AG09319 (cell line): ENCODE results near the gene PLEKHG7.
"Not testable (repeated sequence)": the region's sequence is repeated elsewhere in the genome, so short reads cannot be mapped to it uniquely, and the experiment has no call there.

Experiments used
- DNase-seq: peaks from one replicate; pipeline ENCODE4 v3.0.0-alpha.2; 2010; ENCODE audit warnings: low read depth; ENCODE audit errors: extremely low read depth
- TF ChIP-seq, protein P1 (sequence below): IDR thresholded peaks from 2 replicates; pipeline ENCODE4 v1.5.1; 2011; ENCODE audit warnings: low read depth, mild to moderate bottlenecking, inconsistent platforms, low read length, moderate library complexity

The PLEKHG7 gene

DNA sequence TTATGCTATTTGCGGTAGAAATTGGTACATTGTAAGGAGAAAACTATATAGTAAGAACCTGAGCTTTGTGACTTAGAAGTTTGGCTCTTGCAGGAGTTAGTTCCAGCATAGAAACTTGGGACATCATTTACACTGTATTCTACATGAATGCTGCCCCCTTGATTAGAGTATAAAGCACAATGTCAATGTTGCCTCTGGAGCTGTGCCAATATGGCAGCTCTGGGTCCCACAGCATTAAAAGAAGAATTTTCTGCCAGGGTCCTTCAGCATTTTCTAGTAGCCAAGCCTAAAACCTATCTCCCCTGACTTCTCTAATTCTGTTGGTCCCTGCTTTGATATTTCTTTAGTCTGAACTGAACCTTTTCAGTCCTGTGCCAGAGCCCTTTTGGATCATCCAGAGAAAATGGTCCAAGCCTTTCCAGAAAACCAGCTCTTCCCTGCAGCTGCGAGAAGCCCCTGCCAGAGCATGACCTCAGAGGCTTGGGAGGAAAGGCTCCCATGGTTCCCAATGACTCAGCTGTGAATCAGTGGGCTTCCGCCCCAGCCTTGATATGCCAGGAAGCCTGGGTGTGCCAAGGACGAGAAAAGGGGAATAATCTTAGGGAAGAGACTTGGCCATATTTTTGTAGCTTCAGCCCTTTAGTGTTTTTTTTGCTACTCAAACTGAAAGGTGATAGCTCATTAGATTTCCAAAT, 43.2 kb downstream of the PLEKHG7 start:
- DNase-seq: peak; percentile 82
- TF ChIP-seq, protein P1, sequence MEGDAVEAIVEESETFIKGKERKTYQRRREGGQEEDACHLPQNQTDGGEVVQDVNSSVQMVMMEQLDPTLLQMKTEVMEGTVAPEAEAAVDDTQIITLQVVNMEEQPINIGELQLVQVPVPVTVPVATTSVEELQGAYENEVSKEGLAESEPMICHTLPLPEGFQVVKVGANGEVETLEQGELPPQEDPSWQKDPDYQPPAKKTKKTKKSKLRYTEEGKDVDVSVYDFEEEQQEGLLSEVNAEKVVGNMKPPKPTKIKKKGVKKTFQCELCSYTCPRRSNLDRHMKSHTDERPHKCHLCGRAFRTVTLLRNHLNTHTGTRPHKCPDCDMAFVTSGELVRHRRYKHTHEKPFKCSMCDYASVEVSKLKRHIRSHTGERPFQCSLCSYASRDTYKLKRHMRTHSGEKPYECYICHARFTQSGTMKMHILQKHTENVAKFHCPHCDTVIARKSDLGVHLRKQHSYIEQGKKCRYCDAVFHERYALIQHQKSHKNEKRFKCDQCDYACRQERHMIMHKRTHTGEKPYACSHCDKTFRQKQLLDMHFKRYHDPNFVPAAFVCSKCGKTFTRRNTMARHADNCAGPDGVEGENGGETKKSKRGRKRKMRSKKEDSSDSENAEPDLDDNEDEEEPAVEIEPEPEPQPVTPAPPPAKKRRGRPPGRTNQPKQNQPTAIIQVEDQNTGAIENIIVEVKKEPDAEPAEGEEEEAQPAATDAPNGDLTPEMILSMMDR: no peak

DNA sequence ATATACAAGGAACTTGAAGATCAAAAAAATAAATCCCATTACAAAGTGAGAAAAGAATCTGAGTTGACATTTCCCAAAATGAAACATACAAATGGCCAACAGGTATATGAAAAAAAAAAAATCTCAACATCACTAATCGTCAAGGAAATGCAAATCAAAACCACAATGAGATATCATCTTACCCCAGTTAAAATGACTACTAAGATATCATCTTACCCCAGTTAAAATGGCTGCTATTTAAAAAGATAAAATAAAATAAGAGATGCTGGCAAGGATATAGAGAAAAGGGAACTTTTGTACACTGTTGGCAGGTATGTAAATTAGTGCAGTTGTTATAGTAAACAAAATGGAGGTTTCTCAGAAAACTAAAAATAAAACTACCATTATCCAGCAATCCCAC, 44.4 kb downstream of the PLEKHG7 start:
- TF ChIP-seq, protein P1: no peak
- no peak for DNase-seq

DNA sequence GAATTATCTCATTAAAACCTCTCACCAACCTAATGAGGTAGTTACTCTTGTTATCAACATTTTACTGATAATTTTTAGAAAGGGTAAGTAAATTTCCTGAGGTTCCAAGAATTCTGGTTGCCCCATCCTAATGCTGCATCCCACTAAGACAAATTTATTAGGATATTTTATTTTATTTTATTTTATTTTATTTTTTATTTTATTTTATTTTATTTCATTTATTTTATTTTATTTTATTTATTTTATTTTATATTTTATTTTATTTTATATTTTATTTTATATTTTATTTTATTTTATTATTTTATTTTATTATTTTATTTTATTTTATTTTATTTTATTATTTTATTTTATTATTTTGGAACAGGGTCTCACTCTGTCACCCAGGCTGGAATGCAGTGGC, 46.9 kb downstream of the PLEKHG7 start:
- not testable (repeated sequence) for DNase-seq

DNA sequence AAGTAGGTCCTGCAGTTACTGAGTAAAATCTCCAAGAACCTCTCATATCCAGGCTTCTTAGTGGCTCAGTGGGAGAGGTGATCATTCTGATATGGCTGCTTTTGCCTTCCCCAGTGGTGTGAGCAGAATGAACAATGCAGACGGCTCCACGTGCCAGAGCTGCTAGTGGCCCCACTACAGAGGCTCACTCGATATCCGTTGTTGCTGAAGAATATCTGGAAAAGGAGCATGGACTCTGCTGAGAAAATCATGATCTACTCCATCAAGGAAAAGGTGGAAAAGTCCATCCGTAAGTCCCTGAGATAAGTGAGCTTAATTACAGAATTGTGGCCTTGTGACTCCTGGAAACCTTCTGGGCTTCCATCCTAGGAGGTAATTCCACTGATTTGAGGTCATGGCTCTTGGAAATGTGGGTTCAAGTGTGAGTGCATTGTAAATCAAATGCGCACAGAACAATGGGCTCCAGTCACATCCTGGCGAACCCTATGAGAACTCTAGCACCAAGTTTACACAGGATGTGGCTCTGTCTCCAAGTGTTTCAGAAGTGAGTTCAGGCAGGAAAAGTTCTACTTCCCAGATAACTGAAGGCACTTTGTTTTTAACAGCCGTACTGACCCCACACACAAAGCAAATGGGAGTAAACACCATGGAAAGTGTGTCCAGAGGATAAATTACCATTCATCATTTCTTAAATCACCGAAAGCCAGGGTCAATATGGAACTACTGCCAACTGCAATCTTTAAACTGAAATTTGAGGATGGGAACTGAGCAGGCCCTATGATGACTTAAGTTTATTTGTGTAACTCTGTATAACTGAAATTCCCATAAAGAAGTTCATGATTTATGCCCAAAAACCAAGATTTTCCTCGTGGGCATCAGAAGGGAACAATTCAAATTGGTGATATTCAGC, 51.4 kb downstream of the PLEKHG7 start:
- no peak for DNase-seq
- TF ChIP-seq, protein P1: no peak

DNA sequence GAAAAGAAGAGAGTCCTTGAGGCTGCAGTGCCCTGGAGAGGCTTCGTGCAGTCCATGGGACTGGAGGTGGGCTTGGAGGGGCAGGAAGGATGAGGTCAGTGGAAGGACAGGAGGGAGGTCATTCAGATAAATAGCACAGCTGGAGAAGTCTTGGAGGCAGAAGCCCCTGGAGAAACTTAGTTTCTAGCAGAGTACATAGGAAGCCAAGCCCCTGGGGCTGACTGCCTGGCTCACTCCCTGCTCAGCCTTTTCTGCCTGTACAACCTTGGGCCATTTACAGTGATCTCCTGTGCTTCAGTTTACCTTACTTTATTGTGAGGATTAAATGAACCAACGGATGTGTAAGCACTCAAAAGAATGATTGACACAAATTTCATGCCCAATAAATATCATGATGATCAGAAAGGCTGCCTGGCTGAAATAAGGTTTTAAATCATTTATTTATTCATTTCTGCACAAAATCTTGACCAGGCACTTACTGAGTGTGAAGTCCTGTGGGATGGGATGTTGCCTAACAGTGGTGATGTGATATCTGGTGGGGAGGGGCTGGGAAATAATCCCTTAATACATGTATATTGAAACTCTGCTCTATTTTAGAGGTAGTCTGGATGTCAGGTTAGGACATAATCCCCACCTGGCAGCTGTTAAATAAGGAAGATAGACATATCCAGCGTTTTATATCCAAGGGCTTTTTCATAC, 54.3 kb downstream of the PLEKHG7 start:
- TF ChIP-seq, protein P1: no peak
- DNase-seq: no peak

DNA sequence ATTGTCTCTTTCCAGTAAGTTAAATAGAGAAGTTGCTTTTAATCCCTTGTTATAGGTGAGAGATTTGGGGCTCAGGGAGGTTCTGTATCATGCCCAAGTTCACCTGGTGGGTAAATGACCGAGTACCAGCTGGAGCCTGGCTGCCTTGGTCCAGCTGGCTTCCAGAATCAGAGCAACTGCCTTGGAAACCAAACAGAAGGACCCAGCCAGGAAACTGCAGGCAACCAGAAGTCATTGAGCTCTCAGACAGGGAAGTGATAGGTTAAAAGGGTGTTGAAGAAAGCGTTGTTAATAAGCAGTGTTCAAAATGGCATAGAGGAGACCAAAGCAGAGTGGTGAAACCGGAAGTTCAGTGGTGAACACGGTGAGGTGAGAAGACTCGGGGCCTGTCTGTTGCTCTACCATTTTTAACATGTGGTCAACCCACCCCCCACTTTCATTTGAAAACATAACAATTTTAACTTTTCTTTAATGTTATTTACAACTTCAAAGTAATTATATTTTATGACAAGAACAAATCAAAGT, 54.9 kb downstream of the PLEKHG7 start:
- TF ChIP-seq, protein P1: no peak
- DNase-seq: no peak

DNA sequence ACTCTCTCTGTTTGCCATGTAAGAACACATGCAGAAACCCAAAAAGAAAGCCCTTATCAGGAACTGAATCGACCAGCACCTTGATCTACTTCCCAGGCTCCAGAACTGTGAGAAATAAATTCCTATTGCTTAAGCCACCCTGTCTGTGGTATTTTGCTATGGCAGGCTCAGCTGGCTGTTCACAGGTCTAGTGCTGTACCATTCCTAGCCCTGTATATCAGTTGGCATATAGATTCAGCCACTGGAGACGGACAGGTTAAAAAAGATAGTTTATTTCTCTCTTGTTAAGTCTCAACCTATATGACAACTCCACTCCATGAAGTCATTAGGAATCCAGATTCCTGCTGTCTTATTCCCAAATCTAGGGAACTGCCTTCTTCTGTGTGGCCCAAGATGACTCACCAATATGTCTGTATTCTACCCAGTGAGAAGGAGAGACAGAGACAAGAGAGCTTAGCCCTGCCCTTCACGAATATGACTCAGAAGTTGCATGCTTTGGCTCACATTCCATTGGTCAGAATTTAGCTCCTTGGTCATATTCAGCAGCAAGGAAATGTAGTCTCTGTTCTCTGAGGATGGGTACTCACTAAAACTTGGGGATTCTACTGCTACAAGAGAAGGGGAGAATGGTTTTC, 57.0 kb downstream of the PLEKHG7 start:
- DNase-seq: no peak
- TF ChIP-seq, protein P1: no peak
